Body of pancreas (tissue), 4 donors: ENCODE data around the gene PRSS2. TPM values are rescaled to one million over a fixed set of nuclear protein-coding genes. Genes with fewer than 3 reads are reported as not detected.

Experiments
- ATAC-seq: fragments of 150-250 bp; one replicate; pipeline ENCODE4 v1.9.1; 2016
- DNase-seq, 4 donors: peaks; one replicate each; pipeline ENCODE4 v3.0.0-alpha.2; 2019
- H3K27ac ChIP-seq, 4 donors: fragments of 200-600 bp; sonication (generic); 1 replicate in 3 of 4; 2 replicates in 1 of 4; pipeline versions ENCODE4 v1.5.1 to v1.6.1; 2016 to 2019; ENCODE audit warnings: mild to moderate bottlenecking in 1 of 4, mixed read lengths in 1 of 4, moderate library complexity in 1 of 4
- H3K27me3 ChIP-seq, 2 donors: fragments of 200-600 bp; sonication (generic); one replicate each; pipeline ENCODE4 v1.6.0; 2016; ENCODE audit warnings: mild to moderate bottlenecking in 1 of 2
- H3K36me3 ChIP-seq, 2 donors: fragments of 200-600 bp; sonication (generic); replicated peaks in 1 of 2; 2 replicates each; pipeline ENCODE4 v1.5.1; 2016; ENCODE audit warnings: low read depth in 2 of 2; ENCODE audit not compliant: insufficient read depth in 1 of 2
- H3K4me1 ChIP-seq: fragments of 200-600 bp; sonication (generic); one replicate; pipeline ENCODE4 v1.6.0; 2016
- H3K4me3 ChIP-seq, 2 donors: fragments of 200-600 bp; sonication (generic); 1 replicate in 1 of 2; 2 replicates in 1 of 2; pipeline ENCODE4 v1.5.1; 2016 to 2019
- H3K9me3 ChIP-seq, 3 donors: fragments of 200-600 bp; sonication (generic); 1 replicate in 2 of 3; 2 replicates in 1 of 3; pipeline ENCODE4 v1.5.1; 2016
- POLR2A ChIP-seq, 3 donors: fragments of 450-650 bp; IDR thresholded peaks; one replicate each; pipeline ENCODE4 v1.6.1; 2016; ENCODE audit warnings: antibody characterized with exemption in 3 of 3, mild to moderate bottlenecking in 2 of 3
- WGBS, 2 donors: methylation state at CpG; one replicate each; pipeline ENCODE4 v1.1.5; 2017; 5-methylcytosine and 5-hydroxymethylcytosine counted together
- intact Hi-C: fragments of 100-400 bp; cut with DNase I; formaldehyde crosslinking; loops from one replicate; pipeline ENCODE4 v1.15.1; 2023
- small RNA-seq: library from RNA; depleted of rRNA; stranded (forward); fragments of <200 nt; gene quantifications from one replicate; pipeline ENCODE3, GENCODE V24; 2016
- total RNA-seq, 2 donors: library from RNA; depleted of rRNA; stranded (reverse); fragments of >200 nt; gene quantifications; one replicate each; pipeline ENCODE4 v1.1.0, GENCODE V29; 2016
- TF ChIP-seq, protein P1 (sequence below), 7 experiments: fragments of 450-650 bp in 4 of 7; fragments of 200-600 bp in 3 of 7; sonication (generic) in 3 of 7; IDR thresholded peaks; one replicate each; pipeline ENCODE4 v1.5.1; 2016 to 2019; ENCODE audit warnings: antibody characterized with exemption in 7 of 7

The PRSS2 gene
- total RNA-seq, 2 donors from 2014 or later, result 15,993 to 74,693 TPM

- Histone ChIP-seq H3K4me3 (no peak overlapping the region), H3K4me1 (peaks cover 3% of the 10 kb centered on the region), H3K27me3 (no peaks in the 10 kb centered on the region), H3K27ac (no peak overlapping the region), H3K9me3 (no peaks in the 10 kb centered on the region), H3K36me3 (no peaks in the 10 kb centered on the region)
- 69 to 72% methylated on average over 2 of the region's 2 CpGs for WGBS, 2 donors
- no peak for ATAC-seq
- DNase-seq, result no peak
- TF ChIP-seq, protein P1, sequence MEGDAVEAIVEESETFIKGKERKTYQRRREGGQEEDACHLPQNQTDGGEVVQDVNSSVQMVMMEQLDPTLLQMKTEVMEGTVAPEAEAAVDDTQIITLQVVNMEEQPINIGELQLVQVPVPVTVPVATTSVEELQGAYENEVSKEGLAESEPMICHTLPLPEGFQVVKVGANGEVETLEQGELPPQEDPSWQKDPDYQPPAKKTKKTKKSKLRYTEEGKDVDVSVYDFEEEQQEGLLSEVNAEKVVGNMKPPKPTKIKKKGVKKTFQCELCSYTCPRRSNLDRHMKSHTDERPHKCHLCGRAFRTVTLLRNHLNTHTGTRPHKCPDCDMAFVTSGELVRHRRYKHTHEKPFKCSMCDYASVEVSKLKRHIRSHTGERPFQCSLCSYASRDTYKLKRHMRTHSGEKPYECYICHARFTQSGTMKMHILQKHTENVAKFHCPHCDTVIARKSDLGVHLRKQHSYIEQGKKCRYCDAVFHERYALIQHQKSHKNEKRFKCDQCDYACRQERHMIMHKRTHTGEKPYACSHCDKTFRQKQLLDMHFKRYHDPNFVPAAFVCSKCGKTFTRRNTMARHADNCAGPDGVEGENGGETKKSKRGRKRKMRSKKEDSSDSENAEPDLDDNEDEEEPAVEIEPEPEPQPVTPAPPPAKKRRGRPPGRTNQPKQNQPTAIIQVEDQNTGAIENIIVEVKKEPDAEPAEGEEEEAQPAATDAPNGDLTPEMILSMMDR (IDR thresholded peaks at IDR 0.05), result no peak
- no peak for TF ChIP-seq POLR2A (IDR thresholded peaks at IDR 0.05)
- intact Hi-C loops, result no loop called here
Measured at GRCh38 chr7:142817506-142817905, 46.7 kb downstream of the PRSS2 start.

GRCh38 chr7:142819530-142819929 is 48.8 kb downstream of the PRSS2 start:
- DNase-seq, result no peak
- H3K27ac ChIP-seq, result no peak overlapping the region
- ATAC-seq, result no peak
- no peak overlapping the region for H3K4me3 ChIP-seq
- H3K4me1 ChIP-seq, result no peaks in the 10 kb centered on the region
- intact Hi-C loops, result no loop called here
- TF ChIP-seq, protein P1 (IDR thresholded peaks at IDR 0.05), result no peak
- TF ChIP-seq POLR2A (IDR thresholded peaks at IDR 0.05), result no peak
- WGBS, 2 donors, result 69 to 83% methylated on average over 5 of the region's 5 CpGs
- no peaks in the 10 kb centered on the region for H3K36me3 ChIP-seq
- no peaks in the 10 kb centered on the region for H3K9me3 ChIP-seq
- H3K27me3 ChIP-seq, result no peaks in the 10 kb centered on the region

DNA sequence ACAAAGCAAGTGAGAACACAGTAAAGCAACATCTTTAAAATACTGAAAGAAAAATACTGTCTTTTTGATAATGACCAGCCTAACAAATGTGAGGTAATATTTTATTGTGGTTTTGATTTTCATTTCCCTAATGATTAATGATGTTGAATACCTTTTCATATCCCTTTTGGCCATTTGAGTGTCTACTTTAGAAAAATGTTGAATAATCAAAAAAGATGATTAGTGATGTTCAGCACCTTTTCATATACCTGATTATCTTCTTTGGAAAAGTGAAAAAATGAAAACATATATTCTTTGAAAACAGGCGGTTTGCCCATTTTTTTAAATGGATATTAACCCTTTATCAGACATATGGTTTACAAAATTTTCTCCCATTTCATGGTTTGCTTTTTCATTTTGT is 51.9 kb downstream of the PRSS2 start:
- 0% methylated on average over 1 of the region's 1 CpG for WGBS, 2 donors
- H3K27me3 ChIP-seq, result no peaks in the 10 kb centered on the region
- H3K9me3 ChIP-seq, result no peaks in the 10 kb centered on the region
- TF ChIP-seq, protein P1 (IDR thresholded peaks at IDR 0.05), result no peak
- TF ChIP-seq POLR2A (IDR thresholded peaks at IDR 0.05), result no peak
- H3K4me1 ChIP-seq, result no peaks in the 10 kb centered on the region
- ATAC-seq (no peak), DNase-seq (no peak)
- H3K27ac ChIP-seq, result no peak overlapping the region
- intact Hi-C loops, result no loop called here
- H3K36me3 ChIP-seq, result no peaks in the 10 kb centered on the region
- no peak overlapping the region for H3K4me3 ChIP-seq

Small RNA genes lying within 50 kb of the gene (small RNA-seq; reads per million reads assigned to genes)
- gene TRBD1 (not detected), gene TRBJ1-1 (not detected), gene TRBJ1-2 (not detected), gene TRBJ1-3 (not detected), gene TRBJ1-4 (not detected), gene TRBJ1-5 (not detected), gene TRBJ1-6 (not detected), gene TRBJ2-1 (not detected), gene TRBJ2-2 (not detected), gene TRBJ2-2P (not detected), gene TRBJ2-3 (not detected), gene TRBJ2-4 (not detected), gene TRBJ2-5 (not detected), gene TRBJ2-6 (not detected), gene TRBJ2-7 (not detected)

Other genes with a start within 250 kb of the PRSS2 start
- gene PRSS1, start 21.5 kb upstream of the PRSS2 start, total RNA-seq, result over 10,000 TPM; 29,602 to 44,177 TPM
- 10 to 100 TPM; 37.1 to 84.0 TPM for gene EPHB6, start 84.1 kb downstream of the PRSS2 start, total RNA-seq
- 100 to 1,000 TPM in 1 of 2 donors, 10 to 100 TPM in 1; 61.7 to 110 TPM for gene TRPV6, start 114.8 kb downstream of the PRSS2 start, total RNA-seq
- not detected for gene TRPV5, start 162.8 kb downstream of the PRSS2 start, total RNA-seq
- not detected for gene LLCFC1, start 168.5 kb downstream of the PRSS2 start, total RNA-seq
- gene KEL, start 191.4 kb downstream of the PRSS2 start, total RNA-seq, result under 1 TPM in 1 of 2 donors, not detected in 1; 0.33 TPM